Right ventricle myocardium superior (tissue), 1 donor: Measurements from ENCODE around the gene ACSL1. TPM values are rescaled to one million over a fixed set of nuclear protein-coding genes. Genes with fewer than 3 reads are reported as not detected.
"Not testable (repeated sequence)": the region's sequence is repeated elsewhere in the genome, so short reads cannot be mapped to it uniquely, and the experiment has no call there.

ENCODE experiments used
- ATAC-seq: fragments of 200-7000 bp; cut with Tn5 transposase; one replicate; pipeline ENCODE4 v1.9.1; 2020; ENCODE audit warnings: mild to moderate bottlenecking; ENCODE audit not compliant: poor library complexity
- DNase-seq: peaks from one replicate; pipeline ENCODE4 v3.0.0-alpha.2; 2020
- intact Hi-C: fragments of 100-400 bp; cut with DNase I; formaldehyde crosslinking; loops from one replicate; pipeline ENCODE4 v1.11.2; 2022
- total RNA-seq: library from RNA; stranded (reverse); fragmentation: NEBNext Ultra II Directional; extraction: Animal tissue kit (Norgen Biotek cat#: 25700); gene quantifications from one replicate; pipeline ENCODE4 v1.2.1, GENCODE V29; 2021
- donor health status: DM: no; HTN: yes; CAD: no; lungs with severe emphysema.

The ACSL1 gene
- total RNA-seq, 1 donor from 2014 or later: 495 TPM

GRCh38 chr4:184801781-184802696 lies 23.7 kb downstream of the ACSL1 start:
- DNase-seq (no peak), ATAC-seq (no peak)
- intact Hi-C loops: no loop called here

- ATAC-seq (no peak), DNase-seq (no peak)
- intact Hi-C loops: no loop called here
Observed at GRCh38 chr4:184798504-184798903, 27.3 kb downstream of the ACSL1 start.

- intact Hi-C loops: no loop called here
- peak; percentile 4 for ATAC-seq
- DNase-seq: no peak
Observed at GRCh38 chr4:184796906-184797305, 28.9 kb downstream of the ACSL1 start.

- intact Hi-C loops: no loop called here
- ATAC-seq: no peak
- DNase-seq: no peak
Observed at GRCh38 chr4:184795214-184795844, 30.4 kb downstream of the ACSL1 start.

GRCh38 chr4:184794470-184794869 lies 31.3 kb downstream of the ACSL1 start:
- ATAC-seq: no peak

GRCh38 chr4:184793735-184794355 lies 31.9 kb downstream of the ACSL1 start:
- DNase-seq (no peak), ATAC-seq (no peak)
- intact Hi-C loops: no loop called here

More at GRCh38 chr4:184794470-184794869, 31.3 kb downstream of the ACSL1 start:
- DNase-seq: no peak
- intact Hi-C loops: no loop called here

GRCh38 chr4:184792950-184793555 lies 32.7 kb downstream of the ACSL1 start:
- ATAC-seq: peak; percentile 30
- DNase-seq: no peak
- intact Hi-C loops: no loop called here

- intact Hi-C loops: no loop called here
- no peak for ATAC-seq
- DNase-seq: no peak
Observed at GRCh38 chr4:184792334-184792733, 33.4 kb downstream of the ACSL1 start.

- ATAC-seq: no peak
- intact Hi-C loops: no loop called here
- no peak for DNase-seq
Observed at GRCh38 chr4:184790826-184791225, 34.9 kb downstream of the ACSL1 start.

GRCh38 chr4:184787766-184788503 lies 37.8 kb downstream of the ACSL1 start:
- ATAC-seq (no peak), DNase-seq (no peak)

GRCh38 chr4:184785813-184786212 lies 40.0 kb downstream of the ACSL1 start:
- DNase-seq (no peak), ATAC-seq (no peak)
- intact Hi-C loops: no loop called here

More at GRCh38 chr4:184787766-184788503, 37.8 kb downstream of the ACSL1 start:
- intact Hi-C loops: no loop called here

GRCh38 chr4:184784628-184785257 lies 41.0 kb downstream of the ACSL1 start:
- intact Hi-C loops: no loop called here
- no peak for ATAC-seq
- DNase-seq: no peak

GRCh38 chr4:184782731-184783373 lies 42.9 kb downstream of the ACSL1 start:
- intact Hi-C loops: no loop called here
- no peak for DNase-seq
- ATAC-seq: peak; percentile 18

- DNase-seq, intact Hi-C loops, ATAC-seq: not testable (repeated sequence)
Observed at GRCh38 chr4:184779160-184779559, 46.6 kb downstream of the ACSL1 start.

- ATAC-seq (no peak), DNase-seq (no peak)
- intact Hi-C loops: no loop called here
Observed at GRCh38 chr4:184778325-184778724, 47.4 kb downstream of the ACSL1 start.

- no peak for ATAC-seq
- intact Hi-C loops: no loop called here
- DNase-seq: no peak
Observed at GRCh38 chr4:184776821-184777220, 48.9 kb downstream of the ACSL1 start.

GRCh38 chr4:184775854-184776555 lies 49.8 kb downstream of the ACSL1 start:
- intact Hi-C loops: no loop called here
- DNase-seq (peak; percentile 63), ATAC-seq (peak; percentile 74)
